Mesothelial cell of epicardium (in vitro differentiated cells): ENCODE measurements around the gene SPATA21. TPM values are rescaled to one million over a fixed set of nuclear protein-coding genes. Genes with fewer than 3 reads are reported as not detected.

Experiments
- DNase-seq, 2 experiments: peaks; one replicate each; pipeline ENCODE4 v3.0.0; 2021; ENCODE audit warnings: low spot score in 2 of 2; ENCODE audit not compliant: unreplicated experiment in 2 of 2
- H3K27ac Mint-ChIP-seq: 2 replicates; pipeline ENCODE4 v1.8.0; 2021; ENCODE audit warnings: mixed read lengths
- H3K27me3 Mint-ChIP-seq: 2 replicates; pipeline ENCODE4 v1.8.0; 2021; ENCODE audit warnings: low read depth, mixed read lengths
- H3K36me3 Mint-ChIP-seq: 2 replicates; pipeline ENCODE4 v1.8.0; 2021; ENCODE audit warnings: mixed read lengths
- H3K4me1 Mint-ChIP-seq: 2 replicates; pipeline ENCODE4 v1.8.0; 2021; ENCODE audit warnings: mixed read lengths
- H3K4me3 Mint-ChIP-seq: 2 replicates; pipeline ENCODE4 v1.8.0; 2021; ENCODE audit warnings: mild to moderate bottlenecking, moderate library complexity, mixed read lengths
- H3K9me3 Mint-ChIP-seq: 2 replicates; pipeline ENCODE4 v1.8.0; 2021; ENCODE audit warnings: mixed read lengths
- CTCF ChIP-seq: fragments of 200-600 bp; sonication (generic); IDR thresholded peaks from one replicate; pipeline ENCODE4 v1.5.0; 2021; ENCODE audit warnings: antibody characterized with exemption; ENCODE audit not compliant: unreplicated experiment
- total RNA-seq: library from RNA; stranded (reverse); gene quantifications from 3 replicates; pipeline ENCODE4 v1.2.1, GENCODE V29; 2021

SPATA21 gene
- total RNA-seq, 1 donor from 2014 or later = not detected

GRCh38 chr1:16372535-16373285 lies 64.5 kb downstream of the SPATA21 start:
- DNase-seq = no peak
- Mint-ChIP-seq H3K36me3 (peaks cover 5% of the 10 kb centered on the region), H3K27ac (peak overlapping the region; percentile 44), H3K4me3 (no peak overlapping the region), H3K9me3 (no peaks in the 10 kb centered on the region), H3K4me1 (peaks cover 64% of the 10 kb centered on the region), H3K27me3 (no peaks in the 10 kb centered on the region)
- no peak for TF ChIP-seq CTCF

GRCh38 chr1:16371725-16372124 lies 65.5 kb downstream of the SPATA21 start:
- Mint-ChIP-seq H3K27me3 (no peaks in the 10 kb centered on the region), H3K36me3 (peaks cover 5% of the 10 kb centered on the region), H3K27ac (peak overlapping the region; percentile 53), H3K4me3 (no peak overlapping the region), H3K4me1 (peaks cover 57% of the 10 kb centered on the region), H3K9me3 (no peaks in the 10 kb centered on the region)
- no peak for DNase-seq
- no peak for TF ChIP-seq CTCF

- Mint-ChIP-seq H3K4me3 (no peak overlapping the region), H3K9me3 (no peaks in the 10 kb centered on the region), H3K27ac (no peak overlapping the region), H3K27me3 (no peaks in the 10 kb centered on the region), H3K4me1 (peaks cover 45% of the 10 kb centered on the region), H3K36me3 (peaks cover 5% of the 10 kb centered on the region)
- no peak for TF ChIP-seq CTCF
- DNase-seq = no peak
These were observed 67.4 kb downstream of the SPATA21 start for GRCh38 chr1:16369821-16370220.

GRCh38 chr1:16367968-16368890 lies 69.0 kb downstream of the SPATA21 start:
- Mint-ChIP-seq H3K4me3 (peak overlapping the region; percentile 85), H3K36me3 (peaks cover 5% of the 10 kb centered on the region), H3K27me3 (no peaks in the 10 kb centered on the region), H3K27ac (peak overlapping the region; percentile 99), H3K9me3 (no peaks in the 10 kb centered on the region), H3K4me1 (peaks cover 35% of the 10 kb centered on the region)
- no peak for DNase-seq
- TF ChIP-seq CTCF = no peak

GRCh38 chr1:16367258-16367967 lies 69.8 kb downstream of the SPATA21 start:
- no peaks in the 10 kb centered on the region for H3K27me3 Mint-ChIP-seq
- no peak for TF ChIP-seq CTCF
- H3K27ac Mint-ChIP-seq = peak overlapping the region; percentile 99
- no peaks in the 10 kb centered on the region for H3K36me3 Mint-ChIP-seq
- peak; percentile 44 to 75 for DNase-seq
- H3K9me3 Mint-ChIP-seq = no peaks in the 10 kb centered on the region
- H3K4me1 Mint-ChIP-seq = peaks cover 28% of the 10 kb centered on the region
- H3K4me3 Mint-ChIP-seq = peak overlapping the region; percentile 85
